ENCODE measurements around the gene SPON2.

The SPON2 gene

DNA sequence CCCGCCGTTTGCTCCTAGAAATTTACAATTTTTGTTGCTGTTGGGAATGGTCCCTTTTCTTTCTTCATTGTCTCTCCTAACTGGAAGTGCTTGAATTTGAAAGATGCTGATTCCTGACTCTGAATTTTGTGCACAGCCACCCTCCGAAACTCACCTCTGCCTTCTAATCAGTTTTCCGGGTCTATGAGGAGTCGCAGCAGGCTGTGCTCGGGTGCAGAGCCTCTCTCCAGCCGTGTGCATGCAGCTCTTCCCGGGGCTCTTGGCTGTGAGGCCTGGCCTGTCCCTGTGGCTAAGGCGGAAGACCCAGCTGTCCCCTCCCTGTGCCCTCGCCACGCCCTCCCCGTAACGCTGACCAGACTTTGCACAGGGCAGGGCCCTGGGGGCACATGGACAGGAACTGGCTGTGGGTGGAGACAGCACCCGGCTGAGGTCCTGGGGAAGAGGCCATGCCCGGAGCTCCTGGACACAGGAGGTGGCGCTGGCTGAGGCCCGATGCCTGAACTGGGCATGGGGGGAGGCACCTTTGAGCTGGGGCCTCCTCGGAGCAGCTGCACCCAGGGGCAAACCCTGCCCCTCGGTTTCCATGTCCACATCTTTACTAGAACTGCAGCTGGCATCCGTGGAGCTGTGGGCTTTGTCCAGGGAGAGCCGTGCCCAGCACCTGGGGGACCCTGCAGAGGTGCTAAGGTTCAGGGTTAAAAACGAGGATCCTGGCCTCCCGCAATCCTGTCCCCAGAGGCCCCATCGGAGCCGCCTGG lies 32.6 kb upstream of the SPON2 start:
- intact Hi-C loops (cut with micrococcal nuclease): no loop called here
- peaks cover 26% of the 10 kb centered on the region for H3K27me3 Mint-ChIP-seq
- H3K9me3 Mint-ChIP-seq: no peaks in the 10 kb centered on the region
- no peak overlapping the region for H3K4me3 Mint-ChIP-seq
- peaks cover 29% of the 10 kb centered on the region for H3K36me3 Mint-ChIP-seq (ENCODE audit: low read depth)
- H3K4me1 Mint-ChIP-seq (ENCODE audit: low read depth): peaks cover 40% of the 10 kb centered on the region
- no peak overlapping the region for H3K27ac Mint-ChIP-seq

DNA sequence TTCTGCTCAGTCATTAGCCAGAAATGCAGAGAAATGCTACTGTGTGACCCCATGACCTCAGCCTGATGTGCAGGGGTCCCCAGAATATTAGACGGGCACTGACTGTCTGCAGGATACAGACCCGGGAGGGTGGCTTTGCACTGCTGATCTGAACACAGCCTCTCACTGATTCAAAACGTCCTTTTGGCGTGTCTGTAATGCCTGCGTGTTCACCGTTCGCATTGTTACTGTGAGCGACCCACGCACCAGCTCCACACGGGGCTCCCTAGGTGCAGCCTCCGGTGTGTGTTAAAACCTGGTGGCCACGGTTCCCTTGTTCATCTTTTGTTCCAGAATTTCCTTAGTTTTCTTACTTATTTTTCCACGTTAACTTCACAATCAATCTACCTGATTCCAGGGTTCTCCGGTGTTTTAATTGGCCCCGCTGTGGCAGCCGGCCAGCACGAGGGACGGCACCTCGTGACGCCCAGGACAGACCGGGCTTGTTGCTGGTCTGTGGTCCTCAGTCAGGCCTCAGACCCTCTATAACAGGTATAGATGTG lies 32.0 kb upstream of the SPON2 start:
- Mint-ChIP-seq H3K9me3 (no peaks in the 10 kb centered on the region), H3K4me1 (ENCODE audit: low read depth) (peaks cover 42% of the 10 kb centered on the region), H3K27me3 (peaks cover 30% of the 10 kb centered on the region), H3K36me3 (ENCODE audit: low read depth) (peaks cover 23% of the 10 kb centered on the region), H3K27ac (no peak overlapping the region), H3K4me3 (no peak overlapping the region)
- intact Hi-C loops (cut with micrococcal nuclease): no loop called here

DNA sequence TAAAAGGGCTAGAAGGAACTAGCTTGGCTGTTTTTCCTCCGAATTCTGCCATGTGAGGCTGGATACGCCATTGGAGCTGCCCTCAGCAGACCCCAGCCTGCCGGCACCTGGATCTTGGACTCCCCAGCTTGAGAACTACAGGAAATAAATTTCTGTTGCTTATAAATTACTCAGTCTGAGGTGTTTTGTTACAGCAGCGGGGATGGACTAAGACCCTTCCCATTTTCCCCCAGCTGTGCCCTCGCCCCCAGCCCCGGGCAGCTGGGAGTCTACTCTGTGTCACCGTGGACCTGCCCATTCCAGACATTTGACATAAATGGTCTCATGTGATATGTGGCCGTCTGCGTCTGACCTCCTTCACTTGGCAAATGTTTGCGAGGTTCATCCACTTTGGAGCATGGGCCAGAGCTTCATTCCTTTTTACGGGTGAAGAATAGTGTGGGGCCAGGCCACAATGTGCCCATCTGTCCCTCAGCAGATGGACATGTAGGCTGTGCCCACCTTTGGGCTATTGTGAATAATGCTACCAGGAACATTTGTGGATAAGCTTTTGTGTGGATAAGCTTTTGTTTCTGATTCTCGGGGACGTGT lies 30.7 kb upstream of the SPON2 start:
- no peak overlapping the region for H3K4me3 Mint-ChIP-seq
- intact Hi-C loops (cut with micrococcal nuclease): no loop called here
- peaks cover 34% of the 10 kb centered on the region for H3K4me1 Mint-ChIP-seq (ENCODE audit: low read depth)
- peaks cover 13% of the 10 kb centered on the region for H3K36me3 Mint-ChIP-seq (ENCODE audit: low read depth)
- H3K27me3 Mint-ChIP-seq: peaks cover 30% of the 10 kb centered on the region
- no peaks in the 10 kb centered on the region for H3K9me3 Mint-ChIP-seq
- H3K27ac Mint-ChIP-seq: no peak overlapping the region

DNA sequence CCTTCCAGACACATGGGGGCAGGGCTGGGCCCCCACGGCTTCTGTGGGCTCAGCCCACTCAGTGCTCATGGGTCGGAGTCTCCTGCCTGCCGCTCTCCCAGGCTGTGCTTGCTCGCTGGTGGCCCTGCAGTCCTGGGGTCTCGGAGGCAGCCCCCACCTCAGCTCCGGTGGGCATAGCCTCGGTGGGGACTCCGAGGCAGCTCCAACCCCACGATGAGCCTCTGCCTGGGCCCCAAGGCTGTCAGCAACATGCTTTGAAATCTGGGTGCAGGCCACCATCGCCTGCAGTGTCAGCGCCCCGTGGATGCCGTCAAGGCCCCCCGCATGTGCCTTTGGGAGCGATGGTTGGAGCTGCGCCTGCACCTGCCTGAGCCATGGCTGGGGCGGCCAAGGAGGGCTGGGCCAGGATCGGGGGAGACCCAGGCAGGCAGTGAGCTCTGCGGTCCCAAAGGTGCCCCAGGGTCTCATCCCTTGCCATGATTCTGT lies 30.2 kb upstream of the SPON2 start:
- Mint-ChIP-seq H3K9me3 (no peaks in the 10 kb centered on the region), H3K27me3 (peaks cover 30% of the 10 kb centered on the region), H3K4me1 (ENCODE audit: low read depth) (peaks cover 34% of the 10 kb centered on the region), H3K36me3 (ENCODE audit: low read depth) (peaks cover 13% of the 10 kb centered on the region), H3K4me3 (no peak overlapping the region), H3K27ac (peak overlapping the region; percentile 39)
- intact Hi-C loops (cut with micrococcal nuclease): no loop called here

DNA sequence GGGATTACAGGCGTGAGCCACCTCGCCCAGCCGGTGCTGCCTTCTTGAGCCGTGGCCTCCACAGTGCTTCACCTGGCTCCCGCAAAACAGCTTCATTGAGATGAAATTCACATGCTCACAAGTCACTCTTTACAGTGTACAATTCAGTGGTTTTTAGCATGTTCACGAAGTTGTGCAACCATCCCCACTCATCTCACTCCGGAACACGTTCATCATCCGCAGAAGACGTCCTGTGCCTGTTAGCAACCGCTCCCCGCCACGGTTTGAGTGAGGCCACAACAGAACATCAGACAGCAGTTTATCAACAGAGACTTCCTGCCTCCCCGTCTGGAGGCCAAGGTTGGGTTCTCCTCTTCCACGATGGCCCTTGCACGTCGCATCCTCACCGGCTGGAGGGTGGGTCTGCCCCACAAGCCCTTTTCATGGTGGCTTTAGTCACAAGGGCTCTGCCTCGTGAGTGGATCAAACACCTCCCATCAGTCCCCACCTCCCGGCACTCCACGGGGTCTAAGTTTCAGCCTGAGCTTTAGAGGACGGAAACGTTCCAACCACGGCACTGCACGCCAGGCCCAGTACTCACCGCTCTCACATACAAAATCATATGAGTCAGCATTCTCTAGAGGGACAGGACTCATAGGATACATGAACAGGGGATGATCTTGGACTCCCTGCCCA lies 29.6 kb upstream of the SPON2 start:
- H3K36me3 Mint-ChIP-seq (ENCODE audit: low read depth): peaks cover 13% of the 10 kb centered on the region
- peaks cover 34% of the 10 kb centered on the region for H3K4me1 Mint-ChIP-seq (ENCODE audit: low read depth)
- no peaks in the 10 kb centered on the region for H3K9me3 Mint-ChIP-seq
- H3K27ac Mint-ChIP-seq: peak overlapping the region; percentile 39
- H3K4me3 Mint-ChIP-seq: peak overlapping the region; percentile 10
- H3K27me3 Mint-ChIP-seq: peaks cover 30% of the 10 kb centered on the region
- intact Hi-C loops (cut with micrococcal nuclease): no loop called here

DNA sequence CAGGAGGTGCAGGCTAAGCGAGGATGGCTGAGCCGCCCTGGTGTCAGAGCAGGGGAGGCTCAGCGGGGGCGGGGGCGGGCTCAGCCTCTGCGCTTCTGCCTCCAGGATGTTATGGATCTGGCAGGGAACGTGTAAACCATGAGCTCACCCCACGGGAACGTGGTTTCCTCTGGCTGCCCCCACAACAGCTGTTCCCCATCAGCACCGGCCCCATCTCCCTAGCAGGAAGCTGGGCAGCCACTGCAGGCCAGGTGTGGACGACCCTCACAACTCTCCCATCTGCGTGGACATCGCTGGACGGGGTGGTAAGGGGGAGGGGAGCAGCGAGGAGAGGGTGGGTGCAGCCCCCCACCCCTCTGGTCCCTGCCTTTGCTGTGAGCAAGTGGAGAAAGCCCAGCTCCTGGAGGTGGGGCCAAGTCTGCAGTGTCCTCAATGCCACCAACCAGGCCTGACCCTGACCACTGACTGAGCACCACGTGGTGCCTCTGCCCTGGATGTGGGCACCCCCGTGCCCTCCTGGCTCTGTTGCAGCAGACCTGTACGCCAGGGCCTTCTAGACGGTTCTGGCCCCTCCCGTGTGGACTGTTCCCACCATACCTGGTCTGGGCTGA lies 28.1 kb upstream of the SPON2 start:
- no peak overlapping the region for H3K27ac Mint-ChIP-seq
- no peak overlapping the region for H3K4me3 Mint-ChIP-seq
- intact Hi-C loops (cut with micrococcal nuclease): no loop called here
- H3K9me3 Mint-ChIP-seq: no peaks in the 10 kb centered on the region
- peaks cover 30% of the 10 kb centered on the region for H3K27me3 Mint-ChIP-seq
- peaks cover 8% of the 10 kb centered on the region for H3K36me3 Mint-ChIP-seq (ENCODE audit: low read depth)
- H3K4me1 Mint-ChIP-seq (ENCODE audit: low read depth): peaks cover 34% of the 10 kb centered on the region

DNA sequence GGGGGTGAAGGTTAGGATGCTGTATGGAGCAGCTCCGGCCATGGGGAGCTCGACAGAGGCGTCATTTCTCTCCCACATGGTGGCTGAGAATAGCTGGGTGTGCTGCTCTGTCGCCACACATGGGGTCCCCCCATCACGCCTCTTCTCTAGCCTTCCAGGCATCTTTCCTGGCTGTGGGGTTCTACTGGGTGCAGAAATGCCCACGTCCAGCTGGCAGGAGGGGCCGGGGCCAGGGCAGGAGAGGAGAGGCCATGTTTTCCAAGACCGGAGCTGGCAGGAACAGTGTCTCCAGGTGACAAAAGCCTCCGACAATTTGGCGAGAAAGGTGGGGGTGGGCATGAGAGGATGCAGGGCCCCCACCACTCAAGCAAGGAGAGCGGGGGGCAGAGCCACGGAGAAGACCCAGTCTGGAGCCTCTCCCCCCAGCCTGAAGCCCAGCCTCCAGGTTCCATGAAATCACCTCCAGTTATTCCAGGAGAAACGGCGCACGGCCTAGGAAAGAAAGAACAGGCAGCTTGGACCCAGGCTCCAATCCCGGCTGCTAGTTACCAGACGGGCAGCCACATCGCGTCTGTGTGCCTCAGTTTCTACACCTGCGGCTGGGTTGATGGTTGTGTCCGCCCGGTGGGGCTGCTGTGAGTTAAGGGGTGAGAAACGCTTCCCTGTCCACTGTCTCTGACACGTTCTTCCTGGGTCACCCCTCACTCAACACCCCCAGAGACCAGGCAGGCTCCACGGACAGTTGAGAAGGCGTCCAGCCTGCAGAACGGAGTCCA lies 27.4 kb upstream of the SPON2 start:
- intact Hi-C loops (cut with micrococcal nuclease): no loop called here
- no peak overlapping the region for H3K4me3 Mint-ChIP-seq
- no peak overlapping the region for H3K27ac Mint-ChIP-seq
- H3K27me3 Mint-ChIP-seq: peaks cover 30% of the 10 kb centered on the region
- no peaks in the 10 kb centered on the region for H3K9me3 Mint-ChIP-seq
- H3K4me1 Mint-ChIP-seq (ENCODE audit: low read depth): peaks cover 30% of the 10 kb centered on the region
- H3K36me3 Mint-ChIP-seq (ENCODE audit: low read depth): peaks cover 3% of the 10 kb centered on the region

DNA sequence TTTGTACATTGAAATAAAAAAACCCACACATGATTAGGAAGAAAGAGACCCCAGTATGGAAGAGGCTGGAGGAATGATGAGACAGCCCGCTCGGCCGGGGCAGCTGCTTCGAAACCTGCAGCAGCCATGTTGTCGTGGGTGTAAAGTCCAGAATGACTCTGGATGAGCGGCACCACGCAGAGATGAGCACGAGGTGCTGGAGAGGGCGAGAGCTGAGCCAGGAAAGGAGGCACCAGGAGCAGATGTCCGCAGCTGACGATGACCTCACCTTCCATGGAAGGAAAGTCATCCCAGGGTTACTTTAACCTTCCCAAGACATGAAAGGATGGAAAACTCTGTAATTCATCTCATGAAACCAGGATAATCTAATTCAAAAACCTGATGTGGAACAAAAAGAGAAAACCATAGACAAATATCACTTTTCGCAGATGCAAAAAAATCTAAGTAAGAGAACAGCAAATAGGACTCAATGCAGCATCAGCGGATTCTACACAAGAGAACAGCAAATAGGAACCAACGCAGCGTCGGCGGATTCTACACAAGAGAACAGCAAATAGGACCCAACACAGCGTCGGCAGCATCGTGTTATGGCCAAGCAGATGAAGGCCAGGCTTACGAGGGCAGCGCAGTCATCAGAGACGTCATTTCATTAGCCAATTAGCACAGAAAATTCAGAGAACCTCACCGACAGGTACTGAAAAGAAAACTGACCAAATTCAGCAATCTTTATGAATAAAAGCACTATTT lies 25.9 kb upstream of the SPON2 start:
- H3K27ac Mint-ChIP-seq: no peak overlapping the region
- H3K27me3 Mint-ChIP-seq: peaks cover 29% of the 10 kb centered on the region
- no peaks in the 10 kb centered on the region for H3K36me3 Mint-ChIP-seq (ENCODE audit: low read depth)
- H3K4me1 Mint-ChIP-seq (ENCODE audit: low read depth): peaks cover 27% of the 10 kb centered on the region
- H3K4me3 Mint-ChIP-seq: no peak overlapping the region
- intact Hi-C loops (cut with micrococcal nuclease): no loop called here
- H3K9me3 Mint-ChIP-seq: no peaks in the 10 kb centered on the region

DNA sequence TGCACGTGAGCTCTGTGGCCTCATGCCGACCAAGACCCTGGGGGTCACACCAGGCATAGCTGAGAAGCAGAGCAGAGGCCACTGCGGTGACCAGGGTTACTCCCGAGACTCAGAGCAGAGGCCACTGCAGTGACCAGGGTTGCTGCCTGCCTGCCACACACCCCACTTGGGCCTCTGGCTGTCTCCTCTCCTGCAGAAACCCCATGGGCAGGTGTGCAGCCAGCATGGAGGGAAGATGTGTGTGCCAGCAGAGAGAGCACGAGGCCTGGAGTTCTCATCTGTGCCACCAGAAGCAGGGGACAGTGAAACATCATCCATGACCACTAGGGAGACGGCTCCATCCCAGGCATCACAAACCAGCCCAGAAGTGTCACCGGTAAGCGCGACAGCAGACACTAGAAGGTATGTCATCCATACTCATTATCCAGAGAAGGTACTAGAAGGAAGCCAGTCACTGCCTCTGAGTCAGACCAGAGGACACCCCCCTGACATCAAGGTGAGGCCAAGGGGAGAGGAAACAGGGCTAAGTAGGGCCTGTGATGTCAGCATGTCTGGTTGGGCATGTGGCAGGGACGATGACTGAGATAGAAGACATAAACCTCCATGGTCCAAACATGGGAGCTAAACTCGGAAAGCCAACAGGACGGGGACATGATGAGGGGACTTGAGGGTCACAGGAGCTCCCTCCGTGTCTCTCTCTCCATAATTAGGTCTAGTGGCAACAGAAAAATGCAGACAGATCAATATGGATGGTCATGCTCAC lies 24.2 kb upstream of the SPON2 start:
- H3K9me3 Mint-ChIP-seq: no peaks in the 10 kb centered on the region
- peaks cover 17% of the 10 kb centered on the region for H3K4me1 Mint-ChIP-seq (ENCODE audit: low read depth)
- H3K4me3 Mint-ChIP-seq: no peak overlapping the region
- no peaks in the 10 kb centered on the region for H3K36me3 Mint-ChIP-seq (ENCODE audit: low read depth)
- H3K27me3 Mint-ChIP-seq: peaks cover 16% of the 10 kb centered on the region
- intact Hi-C loops (cut with micrococcal nuclease): no loop called here
- no peak overlapping the region for H3K27ac Mint-ChIP-seq

DNA sequence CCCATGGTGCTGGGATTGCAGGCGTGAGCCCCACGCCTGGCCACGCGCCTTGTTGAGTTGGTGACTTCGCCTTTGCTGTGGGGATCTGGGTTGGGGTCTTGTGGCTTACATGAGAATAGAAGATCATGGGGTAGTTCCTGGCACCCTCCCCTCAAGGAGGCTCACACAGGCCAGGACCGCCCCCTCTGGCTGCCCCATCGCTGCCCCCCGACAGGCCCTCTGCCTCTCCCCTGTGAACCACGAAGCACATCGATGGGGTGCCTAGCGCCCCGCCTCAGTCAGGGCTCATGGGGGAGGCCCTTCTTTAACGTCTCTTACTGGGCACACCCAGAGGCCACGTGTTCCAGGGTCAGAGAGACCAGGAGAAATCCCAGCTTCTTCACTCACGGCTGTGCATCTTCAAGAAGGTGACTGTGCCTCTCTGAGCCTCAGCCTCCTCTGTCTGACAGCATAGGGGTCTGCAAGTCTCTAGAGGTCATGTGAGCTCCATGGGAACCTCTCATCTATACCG lies 23.6 kb upstream of the SPON2 start:
- Mint-ChIP-seq H3K27ac (no peak overlapping the region), H3K36me3 (ENCODE audit: low read depth) (no peaks in the 10 kb centered on the region), H3K9me3 (no peaks in the 10 kb centered on the region), H3K4me1 (ENCODE audit: low read depth) (peaks cover 12% of the 10 kb centered on the region), H3K27me3 (peaks cover 11% of the 10 kb centered on the region), H3K4me3 (no peak overlapping the region)
- intact Hi-C loops (cut with micrococcal nuclease): no loop called here

DNA sequence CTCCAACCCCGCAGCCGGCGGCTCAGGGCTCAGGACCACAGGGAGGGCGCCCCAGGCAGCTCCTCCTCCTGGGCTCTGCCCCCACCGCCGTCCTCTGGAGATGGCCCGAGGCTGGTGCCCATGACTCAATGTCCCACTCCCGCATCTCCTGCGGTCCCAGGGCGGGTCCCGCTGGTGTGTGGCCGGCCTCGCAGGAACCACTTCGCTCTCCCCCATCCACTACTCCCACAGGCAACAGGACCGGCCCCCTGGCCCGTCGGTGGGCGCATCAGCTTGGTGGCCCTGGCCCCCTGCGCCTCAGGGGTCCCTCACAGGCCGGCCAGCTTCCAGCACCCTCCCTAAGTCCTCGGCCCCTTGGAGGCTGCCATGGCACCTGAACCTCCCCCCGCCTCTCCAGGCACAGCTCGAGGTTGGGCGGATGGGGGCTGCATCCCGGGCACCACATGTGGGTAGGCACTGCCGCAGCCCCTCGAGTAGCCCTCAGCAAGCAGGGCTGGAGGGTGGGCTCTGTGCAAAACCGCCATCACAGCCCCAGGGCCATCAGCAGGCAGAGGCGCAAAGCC lies 22.8 kb upstream of the SPON2 start:
- Mint-ChIP-seq H3K36me3 (ENCODE audit: low read depth) (no peaks in the 10 kb centered on the region), H3K27me3 (peaks cover 6% of the 10 kb centered on the region), H3K27ac (no peak overlapping the region), H3K9me3 (no peaks in the 10 kb centered on the region), H3K4me3 (no peak overlapping the region), H3K4me1 (ENCODE audit: low read depth) (peaks cover 4% of the 10 kb centered on the region)
- intact Hi-C loops (cut with micrococcal nuclease): no loop called here

All from dendritic cell treated with granulocyte-macrophage colony-stimulating factor and Interleukin-4, amounts not matched to agents 40 ng/mL and 50 ng/mL, for 4 days (primary cell).